Esophagus muscularis mucosa (tissue), 4 donors: ENCODE measurements around the gene LOXL4. TPM values are rescaled to one million over a fixed set of nuclear protein-coding genes. Genes with fewer than 3 reads are reported as not detected.

Source experiments
- DNase-seq: peaks from one replicate; pipeline ENCODE4 v3.0.0-alpha.2; 2017; ENCODE audit errors: extremely low spot score
- H3K27ac ChIP-seq, 4 donors: fragments of 200-600 bp; sonication (generic); replicated peaks in 1 of 4; 1 replicate in 3 of 4; 2 replicates in 1 of 4; pipeline ENCODE4 v1.5.1; 2016 to 2019; ENCODE audit warnings: mild to moderate bottlenecking in 1 of 4
- H3K27me3 ChIP-seq, 4 donors: fragments of 200-600 bp; sonication (generic); one replicate each; pipeline versions ENCODE4 v1.5.1 to v1.6.0; 2016 to 2019
- H3K36me3 ChIP-seq, 4 donors: fragments of 200-600 bp; sonication (generic); one replicate each; pipeline ENCODE4 v1.5.1; 2016 to 2019
- H3K4me1 ChIP-seq, 4 donors: fragments of 200-600 bp; sonication (generic); one replicate each; pipeline ENCODE4 v1.5.1; 2016 to 2019
- H3K4me3 ChIP-seq, 4 donors: fragments of 200-600 bp; sonication (generic); 1 replicate in 2 of 4; 2 replicates in 2 of 4; pipeline ENCODE4 v1.5.1; 2016 to 2019; ENCODE audit warnings: mild to moderate bottlenecking in 4 of 4, moderate library complexity in 1 of 4
- H3K9me3 ChIP-seq, 4 donors: fragments of 200-600 bp; sonication (generic); 1 replicate in 3 of 4; 2 replicates in 1 of 4; pipeline ENCODE4 v1.5.1; 2016 to 2019
- CTCF ChIP-seq, 3 experiments: fragments of 200-600 bp in 2 of 3; fragments of 450-650 bp in 1 of 3; sonication (generic) in 2 of 3; IDR thresholded peaks; one replicate each; pipeline ENCODE4 v1.5.1; 2017 to 2019; ENCODE audit warnings: antibody characterized with exemption in 3 of 3, mild to moderate bottlenecking in 2 of 3, moderate library complexity in 1 of 3
- EP300 ChIP-seq: sonication (generic); formaldehyde crosslinking; IDR thresholded peaks from one replicate; pipeline ENCODE4 v1.6.1; 2017; ENCODE audit warnings: antibody characterized with exemption
- POLR2A ChIP-seq: fragments of 450-650 bp; IDR thresholded peaks from one replicate; pipeline ENCODE4 v1.6.1; 2017; ENCODE audit warnings: antibody characterized with exemption, moderate library complexity, mild to moderate bottlenecking, low read depth
- POLR2AphosphoS5 ChIP-seq, 2 donors: sonication (generic); formaldehyde crosslinking; IDR thresholded peaks; one replicate each; pipeline ENCODE4 v1.6.1; 2017; ENCODE audit warnings: antibody characterized with exemption in 2 of 2
- WGBS: methylation state at CpG from one replicate; pipeline ENCODE4 v1.1.5; 2018; 5-methylcytosine and 5-hydroxymethylcytosine counted together
- intact Hi-C: fragments of 100-400 bp; cut with DNase I; formaldehyde crosslinking; loops from one replicate; pipeline ENCODE4 v1.15.1; 2023
- total RNA-seq, 4 donors: library from RNA; depleted of rRNA; stranded (reverse); fragments of >200 nt; gene quantifications; one replicate each; pipeline versions ENCODE4 v1.1.0 to v1.2.1, GENCODE V29; 2016

The LOXL4 gene
- total RNA-seq, 4 donors from 2014 or later = 9.4 to 19.4 (median 12.6) TPM

GRCh38 chr10:98257198-98257597, 10.8 kb downstream of the LOXL4 start:
- Histone ChIP-seq H3K27me3 (no peaks in the 10 kb centered on the region), H3K4me3 (no peak overlapping the region), H3K4me1 (peaks cover 0 to 26% (median 13%) of the 10 kb centered on the region in 4 donors), H3K27ac (no peak overlapping the region), H3K9me3 (no peaks in the 10 kb centered on the region), H3K36me3 (peaks cover 0 to 31% (median 13%) of the 10 kb centered on the region in 4 donors)
- no peak for DNase-seq
- intact Hi-C loops = no loop called here
- TF ChIP-seq EP300 = no peak
- TF ChIP-seq POLR2A = no peak
- no peak for TF ChIP-seq CTCF (IDR thresholded peaks at IDR 0.05)
- no peak for TF ChIP-seq POLR2AphosphoS5 (IDR thresholded peaks at IDR 0.05)
- WGBS = 96% methylated on average over 8 of the region's 12 CpGs

GRCh38 chr10:98256692-98257091, 11.3 kb downstream of the LOXL4 start:
- H3K36me3 ChIP-seq = peaks cover 0 to 33% (median 16%) of the 10 kb centered on the region in 4 donors
- H3K27ac ChIP-seq = no peak overlapping the region
- H3K9me3 ChIP-seq = no peaks in the 10 kb centered on the region
- intact Hi-C loops = no loop called here
- TF ChIP-seq POLR2AphosphoS5 (IDR thresholded peaks at IDR 0.05) (no peak), POLR2A (no peak), EP300 (no peak), CTCF (IDR thresholded peaks at IDR 0.05) (no peak)
- H3K4me1 ChIP-seq = peaks cover 0 to 26% (median 13%) of the 10 kb centered on the region in 4 donors
- no peaks in the 10 kb centered on the region for H3K27me3 ChIP-seq
- no peak overlapping the region for H3K4me3 ChIP-seq
- DNase-seq = no peak
- 97% methylated on average over 11 of the region's 11 CpGs for WGBS

- TF ChIP-seq CTCF (IDR thresholded peaks at IDR 0.05) (no peak), POLR2A (no peak), EP300 (no peak), POLR2AphosphoS5 (IDR thresholded peaks at IDR 0.05) (no peak)
- Histone ChIP-seq H3K36me3 (peaks cover 0 to 41% (median 23%) of the 10 kb centered on the region in 4 donors), H3K9me3 (no peaks in the 10 kb centered on the region), H3K27me3 (peaks cover 0 to 6% (median 0%) of the 10 kb centered on the region in 4 donors), H3K4me3 (no peak overlapping the region), H3K4me1 (peaks cover 0 to 19% (median 7%) of the 10 kb centered on the region in 4 donors), H3K27ac (no peak overlapping the region)
- intact Hi-C loops = no loop called here
- no peak for DNase-seq
- 86% methylated on average over 12 of the region's 17 CpGs for WGBS
These were observed 12.7 kb downstream of the LOXL4 start for GRCh38 chr10:98255146-98255877.

- no peak for DNase-seq
- Histone ChIP-seq H3K27ac (no peak overlapping the region), H3K36me3 (peaks cover 0 to 50% (median 29%) of the 10 kb centered on the region in 4 donors), H3K4me1 (peaks cover 0 to 11% (median 3%) of the 10 kb centered on the region in 4 donors), H3K27me3 (peaks cover 0 to 7% (median 0%) of the 10 kb centered on the region in 4 donors), H3K4me3 (no peak overlapping the region), H3K9me3 (no peaks in the 10 kb centered on the region)
- WGBS = 86% methylated on average over 10 of the region's 10 CpGs
- TF ChIP-seq EP300 (no peak), CTCF (IDR thresholded peaks at IDR 0.05) (no peak), POLR2A (no peak), POLR2AphosphoS5 (IDR thresholded peaks at IDR 0.05) (no peak)
- intact Hi-C loops = no loop called here
These were observed 13.6 kb downstream of the LOXL4 start for GRCh38 chr10:98254234-98254974.
